Mucosa of gallbladder (tissue), 1 donor: ENCODE results near the gene ZNF747. TPM values are rescaled to one million over a fixed set of nuclear protein-coding genes. Genes with fewer than 3 reads are reported as not detected.

Source experiments
- total RNA-seq: library from RNA; stranded (reverse); gene quantifications from one replicate; pipeline ENCODE4 v1.2.1, GENCODE V29; 2021
- donor health status: DM: no; HTN: no; CAD: no.

The ZNF747 gene
- total RNA-seq, 1 donor from 2014 or later: 11.9 TPM

Other genes with a start within 250 kb of the ZNF747 start
- 71.2 TPM for gene CD2BP2, start 179.6 kb downstream of the ZNF747 start, total RNA-seq
- 60.6 TPM for gene TBC1D10B, start 164.4 kb downstream of the ZNF747 start, total RNA-seq
- 1.3 TPM for gene MYL11, start 160.1 kb downstream of the ZNF747 start, total RNA-seq
- 11.5 TPM for gene SEPTIN1, start 152.3 kb downstream of the ZNF747 start, total RNA-seq
- 11.8 TPM for gene ZNF48, start 139.4 kb downstream of the ZNF747 start, total RNA-seq
- 21.9 TPM for gene ZNF771, start 127.3 kb downstream of the ZNF747 start, total RNA-seq
- 53.3 TPM for gene DCTPP1, start 104.8 kb downstream of the ZNF747 start, total RNA-seq
- 112 TPM for gene SEPHS2, start 89.0 kb downstream of the ZNF747 start, total RNA-seq
- gene ITGAL, start 62.1 kb downstream of the ZNF747 start, total RNA-seq: 16.7 TPM
- gene ZNF768, start 8.3 kb downstream of the ZNF747 start, total RNA-seq: 61.1 TPM
- 12.1 TPM for gene ZNF764, start 23.5 kb upstream of the ZNF747 start, total RNA-seq
- gene ZNF688, start 36.9 kb upstream of the ZNF747 start, total RNA-seq: 23.5 TPM
- gene ZNF785, start 50.8 kb upstream of the ZNF747 start, total RNA-seq: 24.0 TPM
- 13.6 TPM for gene ZNF689, start 75.5 kb upstream of the ZNF747 start, total RNA-seq
- 68.9 TPM for gene PRR14, start 116.1 kb upstream of the ZNF747 start, total RNA-seq
- 84.9 TPM for gene FBRS, start 123.6 kb upstream of the ZNF747 start, total RNA-seq
- gene SRCAP, start 164.3 kb upstream of the ZNF747 start, total RNA-seq: 89.5 TPM
- gene PHKG2, start 213.6 kb upstream of the ZNF747 start, total RNA-seq: 39.2 TPM
- gene CFAP119, start 227.2 kb upstream of the ZNF747 start, total RNA-seq: 13.2 TPM
- 129 TPM for gene RNF40, start 227.5 kb upstream of the ZNF747 start, total RNA-seq